ENCODE measurements around the gene DDO.

Gene DDO

DNA sequence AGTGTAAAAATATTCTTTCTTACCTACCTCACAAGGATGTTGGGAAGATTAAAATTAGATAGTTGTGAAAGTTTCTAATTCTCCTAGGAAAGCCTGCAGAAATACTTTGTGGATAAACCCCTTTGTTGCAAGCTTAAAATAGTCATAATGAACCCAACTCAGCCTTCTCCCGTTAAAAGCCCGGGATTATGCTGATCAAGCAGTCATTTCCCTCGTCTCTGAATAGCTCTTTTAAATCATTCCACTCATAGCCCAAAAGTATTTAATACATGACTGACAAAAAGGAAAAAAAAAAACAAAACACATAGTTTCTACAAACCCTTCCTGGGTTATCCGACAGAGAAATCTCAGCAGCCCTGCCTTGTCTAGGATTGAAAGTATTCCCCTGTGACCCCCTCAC is 46.3 kb downstream of the DDO start:
- no peak for TF ChIP-seq TEAD4 (IDR thresholded peaks at IDR 0.05)
- TF ChIP-seq FOXM1 (IDR thresholded peaks at IDR 0.05; ENCODE audit: borderline replicate concordance, low read depth): no peak
- TF ChIP-seq, protein P1, sequence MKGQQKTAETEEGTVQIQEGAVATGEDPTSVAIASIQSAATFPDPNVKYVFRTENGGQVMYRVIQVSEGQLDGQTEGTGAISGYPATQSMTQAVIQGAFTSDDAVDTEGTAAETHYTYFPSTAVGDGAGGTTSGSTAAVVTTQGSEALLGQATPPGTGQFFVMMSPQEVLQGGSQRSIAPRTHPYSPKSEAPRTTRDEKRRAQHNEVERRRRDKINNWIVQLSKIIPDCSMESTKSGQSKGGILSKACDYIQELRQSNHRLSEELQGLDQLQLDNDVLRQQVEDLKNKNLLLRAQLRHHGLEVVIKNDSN (IDR thresholded peaks at IDR 0.05): no peak
- no peak for TF ChIP-seq NFIC (IDR thresholded peaks at IDR 0.05)
- TF ChIP-seq CREB1 (IDR thresholded peaks at IDR 0.05; ENCODE audit: low read depth): no peak
- TF ChIP-seq TAF1 (IDR thresholded peaks at IDR 0.05; ENCODE audit: low read depth): no peak
- TF ChIP-seq YY1 (IDR thresholded peaks at IDR 0.05; ENCODE audit: low read depth): no peak
- TF ChIP-seq RAD21 (IDR thresholded peaks at IDR 0.05; ENCODE audit: low read depth): no peak

DNA sequence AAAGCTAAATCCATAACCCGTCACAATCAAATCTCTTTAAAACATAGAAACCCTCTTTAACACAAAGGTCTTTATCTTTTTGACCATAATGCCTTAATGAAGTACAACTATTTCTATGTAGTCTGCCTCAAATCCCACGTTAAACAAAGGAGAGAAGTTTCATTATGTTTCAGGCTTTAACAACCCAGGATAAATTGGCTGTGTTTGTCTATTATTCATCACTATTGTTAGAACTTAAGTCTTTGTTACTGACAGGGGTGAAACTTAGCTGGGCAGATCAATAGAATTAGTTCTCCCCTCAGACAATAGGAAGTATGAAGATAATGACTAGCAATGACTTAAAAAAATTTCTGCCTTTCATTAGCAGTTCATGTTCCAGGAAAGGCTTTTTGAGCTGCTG is 47.1 kb downstream of the DDO start:
- TF ChIP-seq TAF1 (IDR thresholded peaks at IDR 0.05; ENCODE audit: low read depth) (no peak), EP300 (IDR thresholded peaks at IDR 0.05; ENCODE audit: borderline replicate concordance) (no peak), CREB1 (IDR thresholded peaks at IDR 0.05; ENCODE audit: low read depth) (no peak), FOXM1 (IDR thresholded peaks at IDR 0.05; ENCODE audit: borderline replicate concordance, low read depth) (no peak), CEBPB (IDR thresholded peaks at IDR 0.05) (no peak), TCF12 (IDR thresholded peaks at IDR 0.05; ENCODE audit: low read depth) (no peak), ZBTB7A (IDR thresholded peaks at IDR 0.05; ENCODE audit: low read depth) (no peak), TEAD4 (IDR thresholded peaks at IDR 0.05) (no peak)
- TF ChIP-seq, protein P2, sequence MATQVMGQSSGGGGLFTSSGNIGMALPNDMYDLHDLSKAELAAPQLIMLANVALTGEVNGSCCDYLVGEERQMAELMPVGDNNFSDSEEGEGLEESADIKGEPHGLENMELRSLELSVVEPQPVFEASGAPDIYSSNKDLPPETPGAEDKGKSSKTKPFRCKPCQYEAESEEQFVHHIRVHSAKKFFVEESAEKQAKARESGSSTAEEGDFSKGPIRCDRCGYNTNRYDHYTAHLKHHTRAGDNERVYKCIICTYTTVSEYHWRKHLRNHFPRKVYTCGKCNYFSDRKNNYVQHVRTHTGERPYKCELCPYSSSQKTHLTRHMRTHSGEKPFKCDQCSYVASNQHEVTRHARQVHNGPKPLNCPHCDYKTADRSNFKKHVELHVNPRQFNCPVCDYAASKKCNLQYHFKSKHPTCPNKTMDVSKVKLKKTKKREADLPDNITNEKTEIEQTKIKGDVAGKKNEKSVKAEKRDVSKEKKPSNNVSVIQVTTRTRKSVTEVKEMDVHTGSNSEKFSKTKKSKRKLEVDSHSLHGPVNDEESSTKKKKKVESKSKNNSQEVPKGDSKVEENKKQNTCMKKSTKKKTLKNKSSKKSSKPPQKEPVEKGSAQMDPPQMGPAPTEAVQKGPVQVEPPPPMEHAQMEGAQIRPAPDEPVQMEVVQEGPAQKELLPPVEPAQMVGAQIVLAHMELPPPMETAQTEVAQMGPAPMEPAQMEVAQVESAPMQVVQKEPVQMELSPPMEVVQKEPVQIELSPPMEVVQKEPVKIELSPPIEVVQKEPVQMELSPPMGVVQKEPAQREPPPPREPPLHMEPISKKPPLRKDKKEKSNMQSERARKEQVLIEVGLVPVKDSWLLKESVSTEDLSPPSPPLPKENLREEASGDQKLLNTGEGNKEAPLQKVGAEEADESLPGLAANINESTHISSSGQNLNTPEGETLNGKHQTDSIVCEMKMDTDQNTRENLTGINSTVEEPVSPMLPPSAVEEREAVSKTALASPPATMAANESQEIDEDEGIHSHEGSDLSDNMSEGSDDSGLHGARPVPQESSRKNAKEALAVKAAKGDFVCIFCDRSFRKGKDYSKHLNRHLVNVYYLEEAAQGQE (IDR thresholded peaks at IDR 0.05; ENCODE audit: low read depth): no peak
- TF ChIP-seq, protein P1 (IDR thresholded peaks at IDR 0.05): no peak
- TF ChIP-seq, protein P3, sequence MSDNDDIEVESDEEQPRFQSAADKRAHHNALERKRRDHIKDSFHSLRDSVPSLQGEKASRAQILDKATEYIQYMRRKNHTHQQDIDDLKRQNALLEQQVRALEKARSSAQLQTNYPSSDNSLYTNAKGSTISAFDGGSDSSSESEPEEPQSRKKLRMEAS (IDR thresholded peaks at IDR 0.05): no peak

DNA sequence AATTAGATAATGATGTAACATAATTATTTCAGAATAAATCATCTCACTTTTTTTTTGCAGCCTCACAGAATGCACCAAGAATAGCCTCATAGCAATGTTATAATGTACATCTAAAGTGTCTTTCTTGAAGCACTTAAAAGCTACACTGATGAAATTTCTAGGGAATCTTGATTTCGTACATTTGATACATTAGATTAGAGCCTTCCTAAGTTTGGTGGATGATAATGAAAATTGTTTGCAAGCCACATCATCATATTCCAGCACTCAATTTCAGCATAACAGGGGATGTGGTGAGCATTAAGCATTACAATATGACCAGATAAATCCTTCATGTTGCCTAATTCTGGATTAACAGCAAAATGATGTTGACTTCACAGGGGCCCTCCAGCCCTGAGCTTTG is 47.5 kb downstream of the DDO start:
- TF ChIP-seq CREB1 (IDR thresholded peaks at IDR 0.05; ENCODE audit: low read depth): no peak
- no peak for TF ChIP-seq NFIC (IDR thresholded peaks at IDR 0.05)
- TF ChIP-seq, protein P3 (IDR thresholded peaks at IDR 0.05): no peak
- TF ChIP-seq TEAD4 (IDR thresholded peaks at IDR 0.05): no peak
- no peak for TF ChIP-seq YY1 (IDR thresholded peaks at IDR 0.05; ENCODE audit: low read depth)
- no peak for TF ChIP-seq EP300 (IDR thresholded peaks at IDR 0.05; ENCODE audit: borderline replicate concordance)
- no peak for TF ChIP-seq TAF1 (IDR thresholded peaks at IDR 0.05; ENCODE audit: low read depth)
- no peak for TF ChIP-seq EGR1 (IDR thresholded peaks at IDR 0.05)
- TF ChIP-seq ZBTB7A (IDR thresholded peaks at IDR 0.05; ENCODE audit: low read depth): no peak
- TF ChIP-seq, protein P1 (IDR thresholded peaks at IDR 0.05): no peak
- TF ChIP-seq RAD21 (IDR thresholded peaks at IDR 0.05; ENCODE audit: low read depth): no peak
- TF ChIP-seq CEBPB (IDR thresholded peaks at IDR 0.05): no peak
- TF ChIP-seq, protein P2 (IDR thresholded peaks at IDR 0.05; ENCODE audit: low read depth): no peak
- TF ChIP-seq TCF12 (IDR thresholded peaks at IDR 0.05; ENCODE audit: low read depth): no peak
- no peak for TF ChIP-seq FOXM1 (IDR thresholded peaks at IDR 0.05; ENCODE audit: borderline replicate concordance, low read depth)

DNA sequence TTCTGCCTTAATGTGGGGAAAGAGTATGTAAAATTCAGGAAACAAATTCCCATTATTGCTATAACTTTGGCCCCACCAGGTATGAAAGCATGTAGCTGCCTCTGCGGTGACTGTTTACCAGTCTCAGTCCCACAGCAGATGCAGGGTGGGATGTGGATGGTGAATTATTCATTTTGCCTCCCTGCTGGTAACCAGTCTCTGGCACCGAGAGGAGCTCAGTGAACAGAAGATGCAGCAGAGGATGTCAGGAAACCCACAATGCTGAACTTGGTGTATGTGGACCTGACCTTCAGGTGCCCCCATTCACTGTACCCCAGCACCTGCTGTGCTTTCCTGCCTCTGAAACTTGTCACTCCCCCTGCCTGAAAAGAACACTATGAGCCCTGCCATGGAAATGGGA is 48.4 kb downstream of the DDO start:
- no peak for TF ChIP-seq CEBPB (IDR thresholded peaks at IDR 0.05)
- no peak for TF ChIP-seq YY1 (IDR thresholded peaks at IDR 0.05; ENCODE audit: low read depth)
- TF ChIP-seq, protein P2 (IDR thresholded peaks at IDR 0.05; ENCODE audit: low read depth): no peak
- no peak for TF ChIP-seq EP300 (IDR thresholded peaks at IDR 0.05; ENCODE audit: borderline replicate concordance)
- TF ChIP-seq, protein P3 (IDR thresholded peaks at IDR 0.05): no peak
- no peak for TF ChIP-seq FOXM1 (IDR thresholded peaks at IDR 0.05; ENCODE audit: borderline replicate concordance, low read depth)
- no peak for TF ChIP-seq TCF12 (IDR thresholded peaks at IDR 0.05; ENCODE audit: low read depth)
- TF ChIP-seq, protein P1 (IDR thresholded peaks at IDR 0.05): no peak
